ENCODE data around the gene CELF2. TPM values are rescaled to one million over a fixed set of nuclear protein-coding genes. Genes with fewer than 3 reads are reported as not detected.

Gene CELF2
- total and polyA plus RNA-seq, 9 of the 15 experiments (the other 6 are each of a cell fraction or from before 2014, with no cell fraction given): 4.0 to 20.3 (median 11.1) TPM

GRCh38 chr10:11178606-11179515 lies 161.2 kb downstream of the CELF2 start (continued):
- no peak for TF ChIP-seq TSHZ1 (CRISPR knock-in tag; IDR thresholded peaks at IDR 0.05)
- no peak for TF ChIP-seq NR2C1 (IDR thresholded peaks at IDR 0.05)
- peak; percentile 58 for TF ChIP-seq NR2C1 (tag; IDR thresholded peaks at IDR 0.05)
- peak; percentile 68 for TF ChIP-seq GABPB1 (CRISPR knock-in tag; IDR thresholded peaks at IDR 0.05)
- TF ChIP-seq TCF7 (IDR thresholded peaks at IDR 0.05; ENCODE audit: borderline replicate concordance): peak; percentile 99
- TF ChIP-seq ILK (tag; IDR thresholded peaks at IDR 0.05; ENCODE audit: borderline replicate concordance, low read depth): no peak
- TF ChIP-seq ZNF764 (CRISPR knock-in tag; IDR thresholded peaks at IDR 0.05; ENCODE audit: low read depth): no peak
- peak; percentile 35; the same call in 1 of the 2 replicates for TF ChIP-seq ZNF311 (CRISPR knock-in tag; IDR thresholded peaks at IDR 0.05)
- TF ChIP-seq SAP30 (IDR thresholded peaks at IDR 0.05; ENCODE audit: borderline replicate concordance, insufficient read depth, low read depth, low read length, poor library complexity, severe bottlenecking): no peak
- TF ChIP-seq LCOR (CRISPR knock-in tag; IDR thresholded peaks at IDR 0.05): peak; percentile 94
- TF ChIP-seq RCOR1 (IDR thresholded peaks at IDR 0.05; ENCODE audit: borderline replicate concordance in 1 of 2, low read depth in 2 of 2, low read length in 2 of 2): peak; percentile 39 to 95; a peak in 3 of 4 replicates
- peak; percentile 92 for TF ChIP-seq CHAMP1 (IDR thresholded peaks at IDR 0.05)
- peak; percentile 68 to 83 for TF ChIP-seq MNT (conservative IDR thresholded peaks at IDR 0.05)
- TF ChIP-seq NR2C2 (CRISPR knock-in tag; IDR thresholded peaks at IDR 0.05): no peak
- TF ChIP-seq NR2C2 (tag; IDR thresholded peaks at IDR 0.05): peak; percentile 77
- TF ChIP-seq STAT5A (IDR thresholded peaks at IDR 0.05; ENCODE audit: borderline replicate concordance, low read length): peak; percentile 90
- peak; percentile 47; the same call in 1 of the 2 replicates for TF ChIP-seq RAD51 (IDR thresholded peaks at IDR 0.05; ENCODE audit: borderline replicate concordance, low read depth)
- TF ChIP-seq ID3 (CRISPR knock-in tag; IDR thresholded peaks at IDR 0.05): no peak
- TF ChIP-seq ID3 (tag; IDR thresholded peaks at IDR 0.05): peak; percentile 62

Data from K562 (cell line).